WTC11 (cell line): ENCODE measurements around the gene INPP4B. TPM values are rescaled to one million over a fixed set of nuclear protein-coding genes. Genes with fewer than 3 reads are reported as not detected.

Experiments used
- ATAC-seq: fragments of 200-7000 bp; cut with Tn5 transposase; 2 replicates; pipeline ENCODE4 v1.10.0; 2021; ENCODE audit warnings: mild to moderate bottlenecking, moderate library complexity
- CTCF ChIA-PET: fragments of 300-600 bp; sonication (Branson Sonifier 250); formaldehyde crosslinking; loops from one replicate; lab custom pipeline; 2021; ENCODE audit warnings: antibody characterized with exemption; lab: Charles Lee
- POLR2A ChIA-PET: fragments of 350-600 bp; sonication (Branson Sonifier 250); formaldehyde crosslinking; loops from one replicate; lab custom pipeline; 2021; ENCODE audit warnings: antibody characterized with exemption; lab: Charles Lee
- DNase-seq: peaks from one replicate; pipeline ENCODE4 v3.0.0; 2021; ENCODE audit warnings: low spot score
- H3K27ac Mint-ChIP-seq: 2 replicates; pipeline ENCODE4 v1.8.0; 2021; ENCODE audit warnings: mixed read lengths
- H3K27me3 Mint-ChIP-seq: 2 replicates; pipeline ENCODE4 v1.8.0; 2021; ENCODE audit warnings: low read depth, mild to moderate bottlenecking, moderate library complexity, mixed read lengths
- H3K36me3 Mint-ChIP-seq: 2 replicates; pipeline ENCODE4 v1.8.0; 2021; ENCODE audit warnings: mixed read lengths
- H3K4me1 Mint-ChIP-seq: 2 replicates; pipeline ENCODE4 v1.8.0; 2022; ENCODE audit warnings: mixed read lengths
- H3K4me3 Mint-ChIP-seq: 2 replicates; pipeline ENCODE4 v1.8.0; 2021; ENCODE audit warnings: mild to moderate bottlenecking, moderate library complexity, mixed read lengths
- H3K9me3 Mint-ChIP-seq: 2 replicates; pipeline ENCODE4 v1.8.0; 2021; ENCODE audit warnings: mixed read lengths
- ATF1 ChIP-seq: sonication (generic); formaldehyde crosslinking; IDR thresholded peaks from 2 replicates; pipeline ENCODE4 v1.8.1; 2023; ENCODE audit warnings: mild to moderate bottlenecking, moderate library complexity, missing genetic modification reagents
- ATF3 ChIP-seq: sonication (generic); formaldehyde crosslinking; conservative IDR thresholded peaks from 2 replicates; pipeline ENCODE4 v1.8.1; 2022; ENCODE audit warnings: mild to moderate bottlenecking, missing genetic modification reagents
- CREB1 ChIP-seq: sonication (generic); formaldehyde crosslinking; IDR thresholded peaks from 2 replicates; pipeline ENCODE4 v1.8.0; 2023; ENCODE audit warnings: mild to moderate bottlenecking, missing genetic modification reagents
- CTCF ChIP-seq: fragments of 200-600 bp; IDR thresholded peaks from 2 replicates; pipeline ENCODE4 v1.8.0; 2022; ENCODE audit warnings: antibody characterized with exemption
- E2F5 ChIP-seq: sonication (generic); formaldehyde crosslinking; IDR thresholded peaks from 2 replicates; pipeline ENCODE4 v1.8.1; 2022; ENCODE audit warnings: mild to moderate bottlenecking, moderate library complexity, missing genetic modification reagents
- FOXK1 ChIP-seq: sonication (generic); formaldehyde crosslinking; IDR thresholded peaks from 2 replicates; pipeline ENCODE4 v1.8.0; 2022; ENCODE audit warnings: mild to moderate bottlenecking, moderate library complexity, missing genetic modification reagents
- GTF2I ChIP-seq: fragments of 250-450 bp; sonication (Bioruptor Pico); conservative IDR thresholded peaks from 2 replicates; pipeline ENCODE4 v1.4.0; 2021; ENCODE audit warnings: mild to moderate bottlenecking
- MXD4 ChIP-seq: fragments of 250-450 bp; sonication (Bioruptor Pico); IDR thresholded peaks from 2 replicates; pipeline ENCODE4 v1.8.0; 2021; ENCODE audit warnings: mild to moderate bottlenecking, moderate library complexity, borderline replicate concordance
- NFATC4 ChIP-seq: fragments of 250-450 bp; sonication (Bioruptor Pico); IDR thresholded peaks from 2 replicates; pipeline ENCODE4 v1.9.0; 2021; ENCODE audit warnings: mild to moderate bottlenecking
- NFE2L1 ChIP-seq: sonication (generic); formaldehyde crosslinking; IDR thresholded peaks from 2 replicates; pipeline ENCODE4 v1.8.1; 2023; ENCODE audit warnings: missing genetic modification reagents
- SP1 ChIP-seq: sonication (generic); formaldehyde crosslinking; conservative IDR thresholded peaks from 2 replicates; pipeline ENCODE4 v1.8.1; 2022; ENCODE audit warnings: missing genetic modification reagents
- TCF7 ChIP-seq: sonication (generic); formaldehyde crosslinking; IDR thresholded peaks from 2 replicates; pipeline ENCODE4 v1.8.0; 2022; ENCODE audit warnings: mild to moderate bottlenecking, low read depth, missing genetic modification reagents, moderate library complexity
- ZMAT4 ChIP-seq: fragments of 250-450 bp; sonication (Bioruptor Pico); IDR thresholded peaks from 2 replicates; pipeline ENCODE4 v1.9.0; 2021; ENCODE audit warnings: mild to moderate bottlenecking
- ZSCAN18 ChIP-seq: fragments of 250-450 bp; sonication (Bioruptor Pico); IDR thresholded peaks from 2 replicates; pipeline ENCODE4 v2.1.2; 2022; ENCODE audit warnings: mild to moderate bottlenecking, moderate library complexity
- total RNA-seq: library from RNA; stranded (reverse); gene quantifications from 3 replicates; pipeline ENCODE4 v1.2.3, GENCODE V29; 2021
- TF ChIP-seq, protein P1 (sequence below): fragments of 250-450 bp; sonication (Bioruptor Pico); IDR thresholded peaks from 2 replicates; pipeline ENCODE4 v1.9.0; 2021; ENCODE audit warnings: mild to moderate bottlenecking, borderline replicate concordance
- TF ChIP-seq, protein P2 (sequence below): sonication (generic); formaldehyde crosslinking; IDR thresholded peaks from 2 replicates; pipeline ENCODE4 v1.8.1; 2022; ENCODE audit warnings: low read depth, missing genetic modification reagents, borderline replicate concordance
- TF ChIP-seq, protein P3 (sequence below): sonication (generic); formaldehyde crosslinking; IDR thresholded peaks from 2 replicates; pipeline ENCODE4 v1.8.0; 2022; ENCODE audit warnings: mild to moderate bottlenecking, missing genetic modification reagents

Gene INPP4B
- total RNA-seq, 1 experiment from 2014 or later, result 0.92 TPM

DNA sequence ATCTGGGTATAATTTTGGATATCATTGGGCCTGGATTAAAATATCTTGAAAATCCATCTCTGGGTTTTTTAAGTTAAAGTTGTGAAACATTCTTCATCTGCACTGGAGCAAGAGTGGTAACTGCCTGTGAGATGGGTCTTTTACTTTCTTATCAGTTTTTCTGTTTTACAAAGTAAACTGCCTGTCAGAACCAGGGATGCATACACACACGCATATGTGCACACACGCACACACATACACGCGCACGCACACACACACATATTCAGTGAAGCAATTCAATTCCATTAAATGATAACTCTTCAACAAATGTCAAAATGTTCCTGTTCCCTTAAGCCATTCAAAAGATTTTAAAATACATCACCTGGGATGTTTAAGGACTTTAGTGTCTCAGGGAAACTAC lies 515.8 kb downstream of the INPP4B start:
- POLR2A ChIA-PET, result no interaction called here

More for the DNA sequence above, 515.8 kb downstream of the INPP4B start:
- ATAC-seq, result no peak
- Mint-ChIP-seq H3K27ac (no peak overlapping the region), H3K36me3 (no peaks in the 10 kb centered on the region), H3K4me3 (no peak overlapping the region), H3K4me1 (peaks cover 3% of the 10 kb centered on the region; the same call in 1 of the 2 replicates), H3K9me3 (peaks cover 2% of the 10 kb centered on the region; the same call in 1 of the 2 replicates), H3K27me3 (no peaks in the 10 kb centered on the region)
- CTCF ChIA-PET, result no interaction called here
- TF ChIP-seq MXD4 (CRISPR knock-in tag), result no peak
- TF ChIP-seq CREB1 (CRISPR knock-in tag), result no peak
- TF ChIP-seq ZMAT4, result no peak
- TF ChIP-seq, protein P1, sequence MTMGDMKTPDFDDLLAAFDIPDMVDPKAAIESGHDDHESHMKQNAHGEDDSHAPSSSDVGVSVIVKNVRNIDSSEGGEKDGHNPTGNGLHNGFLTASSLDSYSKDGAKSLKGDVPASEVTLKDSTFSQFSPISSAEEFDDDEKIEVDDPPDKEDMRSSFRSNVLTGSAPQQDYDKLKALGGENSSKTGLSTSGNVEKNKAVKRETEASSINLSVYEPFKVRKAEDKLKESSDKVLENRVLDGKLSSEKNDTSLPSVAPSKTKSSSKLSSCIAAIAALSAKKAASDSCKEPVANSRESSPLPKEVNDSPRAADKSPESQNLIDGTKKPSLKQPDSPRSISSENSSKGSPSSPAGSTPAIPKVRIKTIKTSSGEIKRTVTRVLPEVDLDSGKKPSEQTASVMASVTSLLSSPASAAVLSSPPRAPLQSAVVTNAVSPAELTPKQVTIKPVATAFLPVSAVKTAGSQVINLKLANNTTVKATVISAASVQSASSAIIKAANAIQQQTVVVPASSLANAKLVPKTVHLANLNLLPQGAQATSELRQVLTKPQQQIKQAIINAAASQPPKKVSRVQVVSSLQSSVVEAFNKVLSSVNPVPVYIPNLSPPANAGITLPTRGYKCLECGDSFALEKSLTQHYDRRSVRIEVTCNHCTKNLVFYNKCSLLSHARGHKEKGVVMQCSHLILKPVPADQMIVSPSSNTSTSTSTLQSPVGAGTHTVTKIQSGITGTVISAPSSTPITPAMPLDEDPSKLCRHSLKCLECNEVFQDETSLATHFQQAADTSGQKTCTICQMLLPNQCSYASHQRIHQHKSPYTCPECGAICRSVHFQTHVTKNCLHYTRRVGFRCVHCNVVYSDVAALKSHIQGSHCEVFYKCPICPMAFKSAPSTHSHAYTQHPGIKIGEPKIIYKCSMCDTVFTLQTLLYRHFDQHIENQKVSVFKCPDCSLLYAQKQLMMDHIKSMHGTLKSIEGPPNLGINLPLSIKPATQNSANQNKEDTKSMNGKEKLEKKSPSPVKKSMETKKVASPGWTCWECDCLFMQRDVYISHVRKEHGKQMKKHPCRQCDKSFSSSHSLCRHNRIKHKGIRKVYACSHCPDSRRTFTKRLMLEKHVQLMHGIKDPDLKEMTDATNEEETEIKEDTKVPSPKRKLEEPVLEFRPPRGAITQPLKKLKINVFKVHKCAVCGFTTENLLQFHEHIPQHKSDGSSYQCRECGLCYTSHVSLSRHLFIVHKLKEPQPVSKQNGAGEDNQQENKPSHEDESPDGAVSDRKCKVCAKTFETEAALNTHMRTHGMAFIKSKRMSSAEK (CRISPR knock-in tag), result no peak
- TF ChIP-seq CTCF, result no peak
- no peak for TF ChIP-seq E2F5 (CRISPR knock-in tag)
- TF ChIP-seq, protein P2, sequence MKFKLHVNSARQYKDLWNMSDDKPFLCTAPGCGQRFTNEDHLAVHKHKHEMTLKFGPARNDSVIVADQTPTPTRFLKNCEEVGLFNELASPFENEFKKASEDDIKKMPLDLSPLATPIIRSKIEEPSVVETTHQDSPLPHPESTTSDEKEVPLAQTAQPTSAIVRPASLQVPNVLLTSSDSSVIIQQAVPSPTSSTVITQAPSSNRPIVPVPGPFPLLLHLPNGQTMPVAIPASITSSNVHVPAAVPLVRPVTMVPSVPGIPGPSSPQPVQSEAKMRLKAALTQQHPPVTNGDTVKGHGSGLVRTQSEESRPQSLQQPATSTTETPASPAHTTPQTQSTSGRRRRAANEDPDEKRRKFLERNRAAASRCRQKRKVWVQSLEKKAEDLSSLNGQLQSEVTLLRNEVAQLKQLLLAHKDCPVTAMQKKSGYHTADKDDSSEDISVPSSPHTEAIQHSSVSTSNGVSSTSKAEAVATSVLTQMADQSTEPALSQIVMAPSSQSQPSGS (CRISPR knock-in tag), result no peak
- TF ChIP-seq FOXK1 (CRISPR knock-in tag), result no peak
- TF ChIP-seq ATF3, result no peak
- no peak for TF ChIP-seq ZSCAN18 (CRISPR knock-in tag)
- no peak for TF ChIP-seq TCF7 (CRISPR knock-in tag)
- no peak for TF ChIP-seq NFE2L1 (CRISPR knock-in tag)
- TF ChIP-seq GTF2I (CRISPR knock-in tag), result no peak
- no peak for TF ChIP-seq ATF1 (CRISPR knock-in tag)
- no peak for TF ChIP-seq NFATC4
- TF ChIP-seq, protein P3, sequence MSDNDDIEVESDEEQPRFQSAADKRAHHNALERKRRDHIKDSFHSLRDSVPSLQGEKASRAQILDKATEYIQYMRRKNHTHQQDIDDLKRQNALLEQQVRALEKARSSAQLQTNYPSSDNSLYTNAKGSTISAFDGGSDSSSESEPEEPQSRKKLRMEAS (CRISPR knock-in tag), result no peak
- no peak for TF ChIP-seq SP1
- DNase-seq, result no peak
